Smooth muscle cell (in vitro differentiated cells): ENCODE measurements around the gene AHRR. TPM values are rescaled to one million over a fixed set of nuclear protein-coding genes. Genes with fewer than 3 reads are reported as not detected.
A peak's percentile ranks its signal among the peaks of the same experiment; 100 is the strongest.
"Not testable (repeated sequence)": the region's sequence is repeated elsewhere in the genome, so short reads cannot be mapped to it uniquely, and the experiment has no call there.

Experiments
- DNase-seq: peaks from one replicate; lab custom pipeline; 2025; ENCODE audit not compliant: unreplicated experiment; lab: John Stamatoyannopoulos, UW
- H2AFZ ChIP-seq: fragments of 200-600 bp; sonication (generic); 2 replicates; pipeline ENCODE4 v1.6.0; 2016; ENCODE audit warnings: antibody characterized with exemption, low read depth, mild to moderate bottlenecking
- H3F3A ChIP-seq: fragments of 200-600 bp; sonication (generic); 2 replicates; pipeline ENCODE4 v1.6.0; 2017; ENCODE audit warnings: antibody characterized with exemption, low read depth
- H3K27ac ChIP-seq: fragments of 200-600 bp; sonication (generic); 2 replicates; pipeline ENCODE4 v1.5.1; 2016; ENCODE audit warnings: low read depth, mild to moderate bottlenecking
- H3K27me3 ChIP-seq: fragments of 200-600 bp; sonication (generic); 2 replicates; pipeline ENCODE4 v1.6.1; 2016; ENCODE audit warnings: low read depth, mild to moderate bottlenecking
- H3K36me3 ChIP-seq: fragments of 200-600 bp; sonication (generic); 2 replicates; pipeline ENCODE4 v1.5.1; 2016; ENCODE audit warnings: low read depth
- H3K4me1 ChIP-seq: fragments of 200-600 bp; sonication (generic); 2 replicates; pipeline ENCODE4 v1.5.1; 2016; ENCODE audit warnings: low read depth
- H3K4me2 ChIP-seq: fragments of 200-600 bp; sonication (generic); 2 replicates; pipeline ENCODE4 v1.6.0; 2016; ENCODE audit warnings: mild to moderate bottlenecking
- H3K4me3 ChIP-seq: fragments of 200-600 bp; sonication (generic); 2 replicates; pipeline ENCODE4 v1.5.1; 2016; ENCODE audit warnings: mild to moderate bottlenecking
- H3K79me2 ChIP-seq: fragments of 200-600 bp; sonication (generic); 2 replicates; pipeline ENCODE4 v1.6.0; 2016; ENCODE audit warnings: low read depth, mild to moderate bottlenecking
- H3K9ac ChIP-seq: fragments of 200-600 bp; sonication (generic); 2 replicates; pipeline ENCODE4 v1.6.0; 2016; ENCODE audit warnings: low read depth
- H3K9me3 ChIP-seq: fragments of 200-600 bp; sonication (generic); replicated peaks from 2 replicates; pipeline ENCODE4 v1.5.1; 2016; ENCODE audit warnings: low read depth
- H4K20me1 ChIP-seq: fragments of 200-600 bp; sonication (generic); 2 replicates; pipeline ENCODE4 v1.6.0; 2016; ENCODE audit warnings: low read depth
- WGBS: methylation state at CpG from one replicate; pipeline ENCODE4 v1.1.7; 2016; ENCODE audit warnings: low lambda C conversion rate; 5-methylcytosine and 5-hydroxymethylcytosine counted together
- polyA plus RNA-seq: library from polyadenylated mRNA; unstranded; fragments of >200 nt; fragmentation: Nextera tagmentation; extraction: Ambion mirVana; gene quantifications from 2 replicates; pipeline ENCODE4 v1.2.1, GENCODE V29; 2016
- total RNA-seq: library from RNA; depleted of rRNA; stranded (reverse); fragments of >200 nt; gene quantifications from 2 replicates; pipeline ENCODE4 v1.2.3, GENCODE V29; 2014
- TF ChIP-seq, protein P1 (sequence below): fragments of 200-600 bp; sonication (generic); IDR thresholded peaks from 2 replicates; pipeline ENCODE4 v1.5.1; 2017; ENCODE audit warnings: borderline replicate concordance, mild to moderate bottlenecking, antibody characterized with exemption; ENCODE audit not compliant: insufficient read depth, poor library complexity, severe bottlenecking

The AHRR gene
- total and polyA plus RNA-seq, 2 experiments from 2014 or later: 14.4 to 18.2 TPM

DNA sequence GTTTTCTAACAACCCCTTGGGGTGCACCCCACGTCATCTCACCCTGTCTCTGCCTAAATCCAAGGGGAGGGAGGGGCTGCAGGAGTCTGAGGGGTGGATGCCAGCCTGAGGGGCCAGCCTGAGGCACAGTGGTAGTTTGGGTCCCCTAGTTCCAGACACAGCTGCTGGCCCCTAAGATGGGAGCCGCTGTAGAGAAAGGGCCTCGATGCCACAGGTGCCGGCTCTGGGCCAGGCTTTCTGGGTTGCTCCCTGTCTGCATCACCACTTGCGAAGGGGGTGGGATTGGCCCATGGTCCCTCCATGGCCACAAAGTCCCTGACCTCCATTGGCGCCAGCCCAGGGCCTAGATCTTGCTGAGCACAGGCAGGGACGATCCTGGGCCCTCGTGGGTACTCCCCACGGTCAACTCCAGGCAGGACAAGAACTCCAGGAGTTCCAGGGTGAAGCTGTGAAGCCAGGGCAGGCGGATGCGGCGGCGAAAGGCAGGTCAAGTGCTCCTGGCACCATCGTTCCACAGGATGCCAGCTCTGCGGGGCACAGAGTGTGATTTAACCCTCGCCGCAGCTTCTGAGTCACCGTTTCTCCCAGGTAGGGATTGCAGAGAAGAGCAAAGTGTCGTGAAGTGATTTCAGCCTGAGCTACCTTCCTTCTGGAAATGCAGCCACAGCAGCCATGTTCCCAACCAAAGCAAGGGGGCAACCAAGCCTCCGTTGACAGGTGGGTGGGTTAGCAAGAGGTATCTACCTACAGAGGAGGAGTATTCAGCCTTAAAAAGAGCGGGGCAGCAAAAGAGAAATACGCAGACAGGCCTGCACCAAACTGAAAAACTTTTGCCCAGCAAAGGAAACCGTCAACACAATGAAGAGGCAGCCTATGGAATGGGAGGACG, 79.9 kb downstream of the AHRR start:
- Histone ChIP-seq H3K9me3 (no peaks in the 10 kb centered on the region), H3K36me3 (no peaks in the 10 kb centered on the region), H4K20me1 (no peaks in the 10 kb centered on the region), H2AFZ (no peak overlapping the region), H3K9ac (peak overlapping the region; percentile 99), H3K4me1 (peaks cover 15% of the 10 kb centered on the region), H3K27me3 (no peaks in the 10 kb centered on the region), H3K27ac (peak overlapping the region; percentile 100), H3K79me2 (no peaks in the 10 kb centered on the region), H3K4me3 (no peak overlapping the region), H3F3A (peaks cover 5% of the 10 kb centered on the region), H3K4me2 (peak overlapping the region; percentile 78)
- TF ChIP-seq, protein P1, sequence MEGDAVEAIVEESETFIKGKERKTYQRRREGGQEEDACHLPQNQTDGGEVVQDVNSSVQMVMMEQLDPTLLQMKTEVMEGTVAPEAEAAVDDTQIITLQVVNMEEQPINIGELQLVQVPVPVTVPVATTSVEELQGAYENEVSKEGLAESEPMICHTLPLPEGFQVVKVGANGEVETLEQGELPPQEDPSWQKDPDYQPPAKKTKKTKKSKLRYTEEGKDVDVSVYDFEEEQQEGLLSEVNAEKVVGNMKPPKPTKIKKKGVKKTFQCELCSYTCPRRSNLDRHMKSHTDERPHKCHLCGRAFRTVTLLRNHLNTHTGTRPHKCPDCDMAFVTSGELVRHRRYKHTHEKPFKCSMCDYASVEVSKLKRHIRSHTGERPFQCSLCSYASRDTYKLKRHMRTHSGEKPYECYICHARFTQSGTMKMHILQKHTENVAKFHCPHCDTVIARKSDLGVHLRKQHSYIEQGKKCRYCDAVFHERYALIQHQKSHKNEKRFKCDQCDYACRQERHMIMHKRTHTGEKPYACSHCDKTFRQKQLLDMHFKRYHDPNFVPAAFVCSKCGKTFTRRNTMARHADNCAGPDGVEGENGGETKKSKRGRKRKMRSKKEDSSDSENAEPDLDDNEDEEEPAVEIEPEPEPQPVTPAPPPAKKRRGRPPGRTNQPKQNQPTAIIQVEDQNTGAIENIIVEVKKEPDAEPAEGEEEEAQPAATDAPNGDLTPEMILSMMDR: no peak
- WGBS: 94% methylated on average over 23 of the region's 24 CpGs
- DNase-seq: no peak

DNA sequence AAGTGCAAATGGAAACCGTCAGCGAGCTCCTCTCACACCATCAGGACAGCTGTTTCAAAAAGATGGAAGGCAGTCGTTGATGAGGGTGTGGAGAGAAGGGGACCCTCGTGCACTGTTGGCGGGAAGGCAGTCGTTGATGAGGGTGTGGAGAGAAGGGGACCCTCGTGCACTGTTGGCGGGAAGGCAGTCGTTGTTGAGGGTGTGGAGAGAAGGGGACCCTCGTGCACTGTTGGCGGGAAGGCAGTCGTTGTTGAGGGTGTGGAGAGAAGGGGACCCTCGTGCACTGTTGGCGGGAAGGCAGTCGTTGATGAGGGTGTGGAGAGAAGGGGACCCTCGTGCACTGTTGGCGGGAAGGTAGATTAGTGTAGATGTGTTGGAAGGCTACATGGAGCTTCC, 80.7 kb downstream of the AHRR start:
- not testable (repeated sequence) for DNase-seq, H3F3A ChIP-seq, H3K27me3 ChIP-seq, H4K20me1 ChIP-seq, H3K9ac ChIP-seq, H2AFZ ChIP-seq, H3K9me3 ChIP-seq, H3K4me3 ChIP-seq, H3K36me3 ChIP-seq, H3K79me2 ChIP-seq
- Histone ChIP-seq H3K4me2 (peak overlapping the region; percentile 18), H3K27ac (peak overlapping the region; percentile 79), H3K4me1 (peaks cover 15% of the 10 kb centered on the region)
- WGBS: 94% methylated on average over 13 of the region's 17 CpGs

DNA sequence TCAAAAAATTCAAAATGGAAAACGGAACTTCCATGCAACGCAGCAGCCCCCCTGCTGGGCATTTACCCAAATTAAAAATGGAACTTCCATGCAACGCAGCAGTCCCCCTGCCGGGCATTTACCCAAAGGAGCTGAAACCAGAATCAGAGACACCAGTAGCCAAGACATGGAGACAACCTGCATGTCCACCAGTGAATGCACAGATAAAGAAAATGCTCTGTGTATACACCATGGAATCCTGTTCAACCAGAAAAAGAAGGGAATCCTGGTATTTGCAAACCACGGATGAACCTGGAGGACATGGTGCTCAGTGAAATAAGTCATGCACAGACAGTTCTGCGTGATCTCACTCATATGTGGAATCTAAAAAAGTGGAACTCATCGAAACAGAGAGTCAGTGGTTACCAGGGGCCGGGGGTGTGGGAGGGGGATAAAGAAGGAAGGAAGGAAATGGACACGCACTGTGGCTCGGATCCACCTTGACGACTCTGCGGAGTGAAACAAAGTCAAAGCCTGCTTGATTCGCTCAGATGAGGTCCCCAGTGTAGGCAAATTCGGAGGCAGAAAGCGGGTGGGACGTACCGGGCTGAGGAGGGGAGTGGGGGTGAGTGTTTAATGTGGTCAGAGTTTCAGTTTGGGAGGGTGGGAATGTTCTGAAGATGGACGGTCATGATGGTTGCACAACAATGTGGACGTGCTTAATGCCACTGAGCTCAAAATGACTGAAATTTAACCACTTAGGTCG, 81.3 kb downstream of the AHRR start:
- no peak for DNase-seq
- Histone ChIP-seq H2AFZ (no peak overlapping the region), H3K27ac (peak overlapping the region; percentile 79), H3K4me2 (peak overlapping the region; percentile 18), H3K9ac (no peak overlapping the region), H4K20me1 (no peaks in the 10 kb centered on the region), H3K4me1 (peaks cover 15% of the 10 kb centered on the region), H3K36me3 (no peaks in the 10 kb centered on the region), H3K79me2 (no peaks in the 10 kb centered on the region), H3F3A (peaks cover 5% of the 10 kb centered on the region), H3K27me3 (no peaks in the 10 kb centered on the region), H3K9me3 (no peaks in the 10 kb centered on the region), H3K4me3 (no peak overlapping the region)
- 80% methylated on average over 20 of the region's 20 CpGs for WGBS
- TF ChIP-seq, protein P1: no peak

DNA sequence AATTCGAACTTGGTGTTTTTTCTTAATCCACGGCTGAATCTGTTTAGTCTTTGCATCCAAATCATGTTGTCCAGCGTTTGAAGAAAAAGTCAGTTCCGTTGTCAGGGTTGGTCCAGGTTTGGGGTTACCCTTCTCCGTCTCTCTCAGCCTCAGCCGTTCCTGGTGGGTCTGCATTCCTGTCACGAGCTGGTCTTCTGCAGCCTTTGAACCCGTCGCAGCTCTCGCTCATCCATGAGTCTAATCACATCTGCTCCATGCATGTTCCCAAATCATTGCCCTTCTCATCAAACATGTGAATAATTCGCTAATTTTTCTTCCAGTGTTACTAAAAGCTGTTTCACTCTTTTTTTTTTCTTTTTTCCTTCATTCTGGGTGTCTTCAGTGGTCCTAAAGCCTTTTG, 82.5 kb downstream of the AHRR start:
- no peaks in the 10 kb centered on the region for H3K79me2 ChIP-seq
- DNase-seq: no peak

More for the DNA sequence above, 82.5 kb downstream of the AHRR start:
- H3K36me3 ChIP-seq: no peaks in the 10 kb centered on the region
- H3K9me3 ChIP-seq: no peaks in the 10 kb centered on the region
- H4K20me1 ChIP-seq: no peaks in the 10 kb centered on the region
- peaks cover 13% of the 10 kb centered on the region for H3K4me1 ChIP-seq
- TF ChIP-seq, protein P1: no peak
- no peak overlapping the region for H3K4me3 ChIP-seq
- H3K27me3 ChIP-seq: no peaks in the 10 kb centered on the region
- no peak overlapping the region for H2AFZ ChIP-seq
- H3K9ac ChIP-seq: no peak overlapping the region
- H3K27ac ChIP-seq: peak overlapping the region; percentile 79
- no peak overlapping the region for H3K4me2 ChIP-seq
- H3F3A ChIP-seq: peaks cover 3% of the 10 kb centered on the region
- WGBS: 83% methylated on average over 11 of the region's 11 CpGs
